ENCODE data around the gene ENTPD6.

ENTPD6 gene

DNA sequence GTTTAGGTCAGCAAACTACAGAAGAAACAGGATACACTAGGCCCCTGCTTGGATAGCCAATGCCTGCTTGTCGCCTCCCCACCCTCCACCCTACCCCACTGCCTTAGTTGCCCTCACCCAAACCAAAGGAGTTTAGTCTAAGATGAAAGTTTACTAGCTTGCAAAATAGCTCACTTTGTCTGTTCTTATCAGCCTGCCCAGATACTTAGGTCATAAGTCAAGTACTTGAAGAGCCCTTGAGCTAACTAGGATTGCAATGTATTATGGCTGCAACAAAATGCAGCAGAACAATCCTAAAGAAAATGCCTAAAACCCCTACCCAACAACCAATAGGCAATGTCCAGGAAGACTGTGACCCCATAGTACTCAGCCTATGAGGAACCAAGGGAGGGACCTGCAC, 7.3 kb upstream of the ENTPD6 start:
- DNase-seq: no peak

DNA sequence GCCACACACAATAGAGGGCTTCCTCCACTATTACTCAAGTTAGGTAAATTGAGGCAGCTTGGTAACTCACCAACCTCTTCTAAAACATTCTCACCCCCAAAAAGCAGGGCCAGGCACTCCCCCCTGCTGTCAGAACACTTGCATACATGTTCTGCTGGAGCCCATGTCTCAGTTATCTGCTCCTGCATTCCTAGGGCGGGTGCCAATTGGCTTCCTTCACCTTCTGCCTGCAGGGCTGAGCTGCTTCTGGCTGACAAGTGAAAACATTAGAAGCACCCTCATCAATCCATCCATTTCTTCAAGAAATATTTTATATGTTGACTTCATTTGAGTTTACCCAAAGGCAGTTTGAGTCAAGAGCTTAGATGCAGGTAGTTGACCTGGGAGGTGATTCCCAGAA, 4.5 kb upstream of the ENTPD6 start:
- DNase-seq: no peak

DNA sequence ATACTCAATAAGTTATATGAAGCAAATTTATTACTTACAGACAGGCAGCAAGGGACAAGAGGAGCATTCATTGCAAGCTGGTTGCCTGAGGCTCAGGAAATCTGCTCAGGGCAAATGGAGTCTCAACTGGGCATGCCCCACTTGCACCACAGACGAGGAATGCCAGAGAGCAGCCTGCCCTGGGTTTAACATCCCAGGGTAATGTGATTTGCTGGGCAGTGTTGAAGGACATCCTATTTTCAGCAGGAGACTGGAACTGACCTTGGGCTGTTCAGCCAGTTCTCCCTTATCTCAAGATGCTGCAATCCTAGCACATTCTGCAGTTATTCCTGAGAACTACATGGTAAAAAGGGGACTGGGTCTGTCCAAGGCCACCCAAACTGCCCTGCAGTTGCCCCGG, 3.8 kb upstream of the ENTPD6 start:
- no peak for DNase-seq

GRCh38 chr20:25193843-25194242, 1.7 kb upstream of the ENTPD6 start:
- no peak for DNase-seq

DNA sequence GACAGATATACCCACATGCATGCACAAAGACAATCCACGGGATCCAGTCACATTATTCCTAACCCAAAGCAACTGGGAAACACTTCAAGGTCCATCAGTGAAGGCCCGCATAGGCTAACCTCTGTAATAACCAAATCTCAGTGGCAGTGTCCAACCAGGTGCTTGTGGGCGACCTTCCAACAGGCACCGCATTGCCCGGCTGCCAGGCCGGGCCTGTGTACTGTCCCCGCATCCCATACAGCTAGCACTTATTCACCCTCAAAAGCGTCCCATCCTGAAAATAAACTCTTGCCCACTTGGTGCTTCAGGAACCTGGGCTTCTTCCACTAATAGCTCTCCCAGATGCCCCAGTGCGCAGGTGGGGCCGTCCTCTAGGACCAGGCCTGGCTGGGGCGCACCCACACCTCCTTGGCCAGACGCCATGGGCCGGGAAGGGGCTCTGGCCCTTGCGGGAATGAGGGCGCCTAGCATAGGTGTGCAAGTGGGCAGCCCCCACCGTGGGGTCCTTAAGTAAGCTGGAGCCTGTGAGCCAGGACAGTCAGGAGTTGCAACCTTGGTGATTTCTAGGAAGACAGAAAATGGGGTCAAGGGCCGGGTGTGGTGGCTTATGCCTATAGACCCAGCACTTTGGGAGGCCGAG, 1.1 kb upstream of the ENTPD6 start:
- no peak for DNase-seq

GRCh38 chr20:25195962-25196785, 662 bp downstream of the ENTPD6 start:
- no peak for DNase-seq

DNA sequence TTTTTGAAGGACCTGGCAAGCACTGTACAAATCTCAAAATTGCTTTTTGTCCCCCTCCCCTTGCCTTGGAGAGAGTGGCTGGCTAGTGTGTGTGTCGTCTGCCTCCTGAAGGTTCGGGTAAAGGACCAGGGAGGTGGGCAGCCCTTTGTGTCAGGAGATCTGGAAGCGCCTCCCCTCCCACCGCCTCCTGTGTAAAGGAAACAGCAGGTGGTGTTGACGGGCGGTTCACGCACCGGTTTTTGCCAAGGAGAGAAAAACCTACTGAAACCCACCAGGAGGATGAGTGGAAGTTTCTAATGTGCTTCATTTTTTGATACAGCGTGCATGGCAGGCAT, 1.2 kb downstream of the ENTPD6 start:
- no peak for DNase-seq

DNA sequence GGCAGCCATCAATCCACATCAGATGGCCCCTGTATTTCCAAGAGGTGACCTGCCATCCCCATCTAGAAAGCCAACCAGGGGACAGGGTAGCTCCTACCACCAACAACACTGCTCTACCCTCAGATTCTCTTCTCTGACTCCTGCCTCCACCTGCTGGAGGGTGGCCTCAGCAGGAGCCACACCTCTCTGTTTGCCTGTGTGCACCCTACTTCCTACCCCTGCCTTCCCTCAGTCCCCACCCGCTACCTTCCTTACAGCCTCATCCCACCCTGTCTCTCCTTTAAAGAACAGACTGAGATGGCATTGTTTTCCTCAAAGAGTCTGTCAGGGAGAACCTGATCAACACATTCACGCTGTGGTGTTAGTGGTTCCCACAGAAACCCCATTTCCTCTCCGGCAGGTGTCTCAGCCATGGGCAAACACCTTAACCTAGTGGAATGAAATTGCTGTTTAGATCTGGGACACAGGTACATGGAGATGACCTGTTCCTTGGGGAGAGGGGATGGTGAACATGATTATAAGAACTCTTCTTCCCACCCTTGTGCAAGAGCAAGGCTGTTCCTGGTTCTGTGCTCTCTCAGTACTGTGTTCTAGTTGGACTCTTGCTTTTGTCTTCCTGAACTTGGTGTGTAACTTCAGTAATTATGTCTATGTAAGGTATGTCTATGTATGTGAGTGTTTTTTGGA, 1.8 kb downstream of the ENTPD6 start:
- DNase-seq: no peak

DNA sequence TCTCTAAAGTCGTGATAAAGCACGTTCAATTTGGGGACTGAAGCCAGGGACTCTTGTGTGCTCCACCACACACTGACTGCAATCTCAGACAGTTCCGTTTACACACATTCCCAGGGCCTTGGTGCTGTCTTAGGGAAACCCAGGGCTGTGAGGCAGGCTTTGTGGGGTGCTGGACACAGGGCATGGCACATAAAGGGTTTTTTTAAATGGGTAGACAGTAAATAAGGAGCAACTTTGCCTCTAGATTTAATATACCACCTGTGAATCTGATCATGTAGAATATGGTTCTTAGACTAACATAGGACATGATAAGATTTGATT, 2.3 kb downstream of the ENTPD6 start:
- no peak for DNase-seq

- no peak for DNase-seq
Measured at GRCh38 chr20:25198663-25199383, 3.3 kb downstream of the ENTPD6 start.

DNA sequence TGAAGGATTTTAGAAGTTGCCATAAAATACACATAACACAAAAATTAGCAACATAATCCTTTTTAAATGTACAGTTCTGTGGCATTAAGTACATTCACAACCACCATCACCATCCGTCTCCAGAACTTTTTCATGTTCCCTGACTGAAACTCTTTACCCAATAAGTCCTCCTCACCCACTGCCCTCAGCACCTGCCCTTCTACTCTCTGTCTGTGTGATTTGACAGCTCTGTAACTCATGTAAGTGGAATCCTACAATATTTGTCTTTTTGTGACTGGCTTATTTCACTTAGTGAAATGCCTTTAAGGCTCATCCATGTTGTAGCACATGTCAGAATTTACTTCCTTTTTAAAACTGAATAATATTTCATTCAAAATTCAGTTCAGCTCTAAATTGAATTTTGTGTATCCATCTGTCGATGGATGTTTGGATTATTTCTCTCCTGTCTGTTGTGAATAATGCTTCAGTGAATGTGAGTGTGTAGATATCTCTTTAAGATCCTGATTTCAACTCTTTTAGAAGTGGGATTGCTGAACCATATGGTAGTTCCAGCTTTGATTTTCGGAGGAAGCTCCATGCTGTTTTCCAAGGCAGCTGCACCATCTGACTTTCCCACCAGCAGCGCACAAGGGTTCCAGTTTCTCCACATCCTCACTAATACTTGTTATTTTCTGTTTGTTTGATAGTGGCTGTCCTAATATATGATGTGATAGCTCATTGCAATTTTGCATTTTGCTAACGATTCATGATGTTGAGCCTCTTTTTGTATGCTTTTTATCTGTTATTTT, 4.2 kb downstream of the ENTPD6 start:
- DNase-seq: no peak

GRCh38 chr20:25203089-25203488, 7.6 kb downstream of the ENTPD6 start:
- no peak for DNase-seq

GRCh38 chr20:25203871-25204320, 8.4 kb downstream of the ENTPD6 start:
- DNase-seq: no peak

- no peak for DNase-seq
Measured at GRCh38 chr20:25204550-25205276, 9.2 kb downstream of the ENTPD6 start.

- no peak for DNase-seq
Measured at GRCh38 chr20:25205277-25206062, 10.0 kb downstream of the ENTPD6 start.

- DNase-seq: no peak
Measured at GRCh38 chr20:25206063-25206403, 10.5 kb downstream of the ENTPD6 start.

- no peak for DNase-seq
Measured at GRCh38 chr20:25206548-25206947, 11.0 kb downstream of the ENTPD6 start.

- DNase-seq: no peak
Measured at GRCh38 chr20:25207149-25207959, 11.8 kb downstream of the ENTPD6 start.

DNA sequence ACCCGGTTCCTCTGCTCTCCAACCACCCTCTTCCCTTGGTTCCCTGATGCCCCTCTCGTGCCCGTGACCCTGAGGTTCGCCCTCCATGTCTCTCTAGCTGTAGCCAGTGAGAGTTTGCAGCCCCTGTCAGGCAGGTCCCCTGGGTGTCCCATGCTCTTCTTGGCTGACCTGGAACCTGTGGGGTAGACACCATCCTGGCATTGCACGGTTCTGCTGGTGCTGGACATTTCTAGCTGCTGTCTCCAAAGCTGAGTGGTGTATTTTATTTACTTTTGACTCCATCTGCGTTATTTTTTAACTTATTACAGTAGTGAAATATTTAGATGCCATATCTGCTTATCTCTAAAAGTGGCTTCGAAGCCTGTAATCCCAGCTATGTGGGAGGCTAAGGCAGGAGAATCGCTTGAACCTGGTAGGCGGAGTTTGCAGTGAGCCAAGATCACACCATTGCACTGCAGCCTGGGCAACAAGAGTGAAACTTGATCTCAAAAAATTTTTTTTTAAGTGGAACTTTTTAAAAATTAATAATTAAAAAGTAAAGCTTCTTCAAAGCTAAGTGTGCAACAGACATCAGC, 12.5 kb downstream of the ENTPD6 start:
- no peak for DNase-seq

GRCh38 chr20:25209400-25209799, 13.9 kb downstream of the ENTPD6 start:
- no peak for DNase-seq
